ENCODE measurements around the gene ZNF326. TPM values are rescaled to one million over a fixed set of nuclear protein-coding genes. Genes with fewer than 3 reads are reported as not detected.

Gene ZNF326
- total and polyA plus RNA-seq, 3 donors from 2014 or later = 9.5 to 30.2 (median 28.6) TPM

DNA sequence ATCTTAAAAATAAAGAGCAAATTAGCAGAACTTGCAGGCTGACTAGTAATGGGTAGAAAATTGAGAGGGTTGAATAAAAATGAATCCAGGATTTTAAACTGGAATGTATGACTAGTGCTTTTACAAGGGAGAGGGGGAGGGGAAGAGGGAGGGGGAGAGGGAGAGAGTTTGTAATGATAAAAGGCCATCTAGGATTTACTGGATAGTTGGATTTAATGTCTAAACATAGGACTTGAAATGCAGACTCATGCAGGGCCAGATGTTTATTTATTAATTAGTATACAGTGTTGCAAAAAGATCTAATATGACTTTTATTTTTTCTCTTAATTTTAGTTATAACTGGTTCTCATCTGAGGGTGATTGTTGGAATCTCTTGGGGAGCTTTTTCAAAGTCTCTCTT, 4.3 kb downstream of the ZNF326 start:
- peaks cover 5% of the 10 kb centered on the region for H3K4me1 ChIP-seq
- no peak overlapping the region for H3K27ac ChIP-seq
- H3K4me3 ChIP-seq = no peak overlapping the region
- H3K9me3 ChIP-seq = no peaks in the 10 kb centered on the region
- TF ChIP-seq CTCF (IDR thresholded peaks at IDR 0.05) (no peak), POLR2A (IDR thresholded peaks at IDR 0.05) (no peak)
- H3K36me3 ChIP-seq (ENCODE audit: low read depth, missing control alignments) = no peaks in the 10 kb centered on the region
- no peaks in the 10 kb centered on the region for H3K27me3 ChIP-seq
- no peak for DNase-seq
- intact Hi-C loops (cut with DNase I; ENCODE audit: low total_unique reads) = no loop called here

GRCh38 chr1:89999628-90000027, 4.7 kb downstream of the ZNF326 start:
- Histone ChIP-seq H3K27me3 (no peaks in the 10 kb centered on the region), H3K27ac (no peak overlapping the region), H3K36me3 (ENCODE audit: low read depth, missing control alignments) (no peaks in the 10 kb centered on the region), H3K4me3 (no peak overlapping the region), H3K9me3 (no peaks in the 10 kb centered on the region), H3K4me1 (peaks cover 5% of the 10 kb centered on the region)
- intact Hi-C loops (cut with DNase I; ENCODE audit: low total_unique reads) = no loop called here
- TF ChIP-seq POLR2A (IDR thresholded peaks at IDR 0.05) (no peak), CTCF (IDR thresholded peaks at IDR 0.05) (no peak)
- DNase-seq = no peak
- 86 to 88% methylated on average over 3 of the region's 3 CpGs for WGBS, 2 donors

DNA sequence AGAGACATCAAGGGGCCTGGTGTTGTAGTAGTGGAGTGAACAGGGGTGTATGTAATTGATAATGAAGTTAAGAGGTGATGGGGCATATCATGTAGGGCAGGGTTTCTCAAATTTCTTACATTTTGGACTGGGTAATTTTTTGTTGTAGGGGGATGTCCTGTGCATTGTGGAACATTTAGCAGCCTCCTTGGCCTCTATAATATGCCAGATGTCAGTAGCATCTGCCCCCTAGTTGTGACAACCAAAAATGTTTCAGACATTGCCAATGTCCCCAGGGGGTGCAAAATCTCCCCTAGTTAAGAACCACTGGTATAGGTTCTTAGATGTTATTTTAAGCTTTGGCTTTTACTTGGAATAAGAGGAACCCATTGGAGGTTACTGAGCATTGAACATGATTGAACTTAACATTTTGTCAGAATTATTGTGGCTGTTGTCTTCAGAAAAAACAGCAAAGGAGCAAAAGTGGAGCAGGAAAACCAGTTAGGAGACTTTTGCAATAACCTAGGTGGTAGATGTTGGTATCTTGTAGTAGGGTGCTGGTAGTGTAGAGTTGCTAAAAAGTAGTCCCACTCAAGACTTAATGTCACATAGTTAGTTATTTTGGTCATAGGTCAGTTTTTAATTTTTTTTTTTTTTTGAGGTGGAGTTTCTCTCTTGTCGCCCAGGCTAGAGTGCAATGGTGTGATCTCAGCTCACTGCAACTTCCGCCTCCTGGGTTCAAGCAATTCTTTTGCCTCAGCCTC, 6.2 kb downstream of the ZNF326 start:
- intact Hi-C loops (cut with DNase I; ENCODE audit: low total_unique reads) = no loop called here
- Histone ChIP-seq H3K9me3 (no peaks in the 10 kb centered on the region), H3K4me1 (peaks cover 5% of the 10 kb centered on the region), H3K27me3 (no peaks in the 10 kb centered on the region), H3K4me3 (no peak overlapping the region), H3K27ac (no peak overlapping the region), H3K36me3 (ENCODE audit: low read depth, missing control alignments) (no peaks in the 10 kb centered on the region)
- DNase-seq = no peak
- TF ChIP-seq POLR2A (IDR thresholded peaks at IDR 0.05) = no peak
- TF ChIP-seq CTCF (IDR thresholded peaks at IDR 0.05) = no peak
- 92 to 96% methylated on average over 2 of the region's 2 CpGs for WGBS, 2 donors

DNA sequence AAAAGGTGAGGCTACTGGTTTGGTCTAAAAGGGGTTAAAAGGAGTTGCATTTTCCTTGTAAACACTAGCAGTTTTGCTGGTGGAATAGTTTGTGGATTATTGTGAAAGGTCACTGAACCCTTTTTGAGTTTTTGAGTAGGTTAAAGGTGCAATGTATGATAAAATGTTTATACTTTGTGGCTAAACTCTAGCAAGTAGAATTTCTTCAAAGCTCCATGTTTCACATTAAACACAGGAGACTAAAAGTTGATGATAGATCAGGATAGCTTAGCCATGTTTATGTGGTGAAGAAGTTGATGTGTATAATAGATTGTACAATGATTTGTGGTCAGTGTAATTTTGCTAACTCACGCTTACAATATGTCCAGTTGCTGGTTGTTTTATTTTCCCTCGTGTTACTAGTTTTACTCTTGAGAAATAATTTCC, 13.1 kb downstream of the ZNF326 start:
- Histone ChIP-seq H3K27me3 (no peaks in the 10 kb centered on the region), H3K4me3 (no peak overlapping the region), H3K27ac (no peak overlapping the region), H3K36me3 (ENCODE audit: low read depth, missing control alignments) (no peaks in the 10 kb centered on the region), H3K9me3 (no peaks in the 10 kb centered on the region), H3K4me1 (no peaks in the 10 kb centered on the region)
- no peak for DNase-seq
- TF ChIP-seq POLR2A (IDR thresholded peaks at IDR 0.05) = no peak
- no peak for TF ChIP-seq CTCF (IDR thresholded peaks at IDR 0.05)
- 93% methylated on average over 2 of the region's 2 CpGs for WGBS, 2 donors
- intact Hi-C loops (cut with DNase I; ENCODE audit: low total_unique reads) = no loop called here

- TF ChIP-seq CTCF (IDR thresholded peaks at IDR 0.05) (no peak), POLR2A (IDR thresholded peaks at IDR 0.05) (no peak)
- WGBS, 2 donors = 92 to 98% methylated on average over 2 of the region's 2 CpGs
- no peaks in the 10 kb centered on the region for H3K36me3 ChIP-seq (ENCODE audit: low read depth, missing control alignments)
Measured at GRCh38 chr1:90012300-90012699, 17.4 kb downstream of the ZNF326 start.

More at GRCh38 chr1:90012300-90012699, 17.4 kb downstream of the ZNF326 start:
- no peak for DNase-seq
- H3K4me3 ChIP-seq = no peak overlapping the region
- no peaks in the 10 kb centered on the region for H3K4me1 ChIP-seq
- no peaks in the 10 kb centered on the region for H3K9me3 ChIP-seq
- intact Hi-C loops (cut with DNase I; ENCODE audit: low total_unique reads) = no loop called here
- no peak overlapping the region for H3K27ac ChIP-seq
- no peaks in the 10 kb centered on the region for H3K27me3 ChIP-seq
